Skeletal muscle satellite cell (primary cell): ENCODE measurements around the gene CEP44.
A peak's percentile ranks its signal among the peaks of the same experiment; 100 is the strongest.
"Not testable (repeated sequence)": the region's sequence is repeated elsewhere in the genome, so short reads cannot be mapped to it uniquely, and the experiment has no call there.

Experiments
- H3K27me3 ChIP-seq: 2 replicates; pipeline ENCODE4 v1.7.0; 2013; ENCODE audit warnings: low read length; ENCODE audit not compliant: control insufficient read depth, insufficient read depth
- H3K36me3 ChIP-seq: 2 replicates; pipeline ENCODE4 v1.7.0; 2013; ENCODE audit warnings: mild to moderate bottlenecking, control low read depth, low read length; ENCODE audit not compliant: insufficient read depth
- H3K4me1 ChIP-seq: 2 replicates; pipeline ENCODE4 v1.7.0; 2013; ENCODE audit warnings: low read length; ENCODE audit not compliant: control insufficient read depth, insufficient read depth
- H3K4me2 ChIP-seq: 2 replicates; pipeline ENCODE4 v1.7.0; 2013; ENCODE audit warnings: mild to moderate bottlenecking, low read length
- H3K4me3 ChIP-seq: 2 replicates; pipeline ENCODE4 v1.7.0; 2013; ENCODE audit warnings: low read length
- H3K9ac ChIP-seq: 2 replicates; pipeline ENCODE4 v1.7.0; 2013; ENCODE audit warnings: mild to moderate bottlenecking, low read depth, low read length, moderate library complexity
- H3K9me3 ChIP-seq: replicated peaks from 2 replicates; pipeline ENCODE4 v1.7.0; 2013; ENCODE audit warnings: mild to moderate bottlenecking, control low read depth, low read length

The CEP44 gene

GRCh38 chr4:174279433-174280155, 4.1 kb upstream of the CEP44 start:
- Histone ChIP-seq H3K9ac (no peak overlapping the region), H3K4me3 (no peak overlapping the region), H3K36me3 (no peaks in the 10 kb centered on the region), H3K9me3 (no peaks in the 10 kb centered on the region), H3K4me2 (no peak overlapping the region), H3K4me1 (peaks cover 7% of the 10 kb centered on the region), H3K27me3 (no peaks in the 10 kb centered on the region)

GRCh38 chr4:174281182-174281737, 2.5 kb upstream of the CEP44 start:
- Histone ChIP-seq H3K9me3 (no peaks in the 10 kb centered on the region), H3K4me1 (peaks cover 17% of the 10 kb centered on the region), H3K4me3 (no peak overlapping the region), H3K9ac (no peak overlapping the region), H3K36me3 (no peaks in the 10 kb centered on the region), H3K27me3 (no peaks in the 10 kb centered on the region), H3K4me2 (peak overlapping the region; percentile 90)

- peak overlapping the region; percentile 98 for H3K9ac ChIP-seq
These were observed 1.8 kb upstream of the CEP44 start for GRCh38 chr4:174281901-174282300.

GRCh38 chr4:174282836-174283506, 740 bp upstream of the CEP44 start:
- H3K9me3 ChIP-seq, result no peaks in the 10 kb centered on the region
- H3K9ac ChIP-seq, result peak overlapping the region; percentile 98
- peak overlapping the region; percentile 90 for H3K4me2 ChIP-seq
- peak overlapping the region; percentile 79 for H3K4me3 ChIP-seq
- H3K27me3 ChIP-seq, result no peaks in the 10 kb centered on the region
- no peaks in the 10 kb centered on the region for H3K36me3 ChIP-seq
- H3K4me1 ChIP-seq, result peaks cover 17% of the 10 kb centered on the region

More at GRCh38 chr4:174281901-174282300, 1.8 kb upstream of the CEP44 start:
- peaks cover 17% of the 10 kb centered on the region for H3K4me1 ChIP-seq
- H3K27me3 ChIP-seq, result no peaks in the 10 kb centered on the region
- no peaks in the 10 kb centered on the region for H3K9me3 ChIP-seq
- H3K4me3 ChIP-seq, result peak overlapping the region; percentile 79
- no peaks in the 10 kb centered on the region for H3K36me3 ChIP-seq
- H3K4me2 ChIP-seq, result peak overlapping the region; percentile 90

GRCh38 chr4:174284487-174284886, 776 bp downstream of the CEP44 start:
- no peaks in the 10 kb centered on the region for H3K9me3 ChIP-seq
- H3K36me3 ChIP-seq, result no peaks in the 10 kb centered on the region
- H3K9ac ChIP-seq, result peak overlapping the region; percentile 98
- H3K4me2 ChIP-seq, result peak overlapping the region; percentile 90
- peaks cover 17% of the 10 kb centered on the region for H3K4me1 ChIP-seq
- H3K27me3 ChIP-seq, result no peaks in the 10 kb centered on the region
- H3K4me3 ChIP-seq, result peak overlapping the region; percentile 79

GRCh38 chr4:174286870-174287269, 3.2 kb downstream of the CEP44 start:
- H3K4me2 ChIP-seq, result no peak overlapping the region

GRCh38 chr4:174292473-174292872, 8.8 kb downstream of the CEP44 start:
- Histone ChIP-seq H3K27me3 (no peaks in the 10 kb centered on the region), H3K4me1 (no peaks in the 10 kb centered on the region), H3K9ac (no peak overlapping the region), H3K36me3 (no peaks in the 10 kb centered on the region), H3K9me3 (peaks cover 4% of the 10 kb centered on the region), H3K4me2 (no peak overlapping the region), H3K4me3 (no peak overlapping the region)

More at GRCh38 chr4:174286870-174287269, 3.2 kb downstream of the CEP44 start:
- no peaks in the 10 kb centered on the region for H3K27me3 ChIP-seq
- no peaks in the 10 kb centered on the region for H3K9me3 ChIP-seq
- H3K36me3 ChIP-seq, result no peaks in the 10 kb centered on the region
- H3K4me3 ChIP-seq, result no peak overlapping the region
- no peak overlapping the region for H3K9ac ChIP-seq
- H3K4me1 ChIP-seq, result peaks cover 13% of the 10 kb centered on the region

GRCh38 chr4:174294641-174295040, 10.9 kb downstream of the CEP44 start:
- not testable (repeated sequence) for H3K4me1 ChIP-seq, H3K36me3 ChIP-seq, H3K4me2 ChIP-seq, H3K4me3 ChIP-seq, H3K9me3 ChIP-seq, H3K9ac ChIP-seq, H3K27me3 ChIP-seq

- H3K36me3 ChIP-seq, H3K9ac ChIP-seq, H3K4me1 ChIP-seq, H3K27me3 ChIP-seq, H3K4me2 ChIP-seq, H3K4me3 ChIP-seq, H3K9me3 ChIP-seq: not testable (repeated sequence)
These were observed 11.4 kb downstream of the CEP44 start for GRCh38 chr4:174295142-174295541.

GRCh38 chr4:174303687-174304086, 20.0 kb downstream of the CEP44 start:
- H3K4me3 ChIP-seq, result no peak overlapping the region
- H3K4me2 ChIP-seq, result no peak overlapping the region
- H3K27me3 ChIP-seq, result no peaks in the 10 kb centered on the region
- H3K9me3 ChIP-seq, result no peaks in the 10 kb centered on the region
- no peak overlapping the region for H3K9ac ChIP-seq
- H3K4me1 ChIP-seq, result no peaks in the 10 kb centered on the region
- peaks cover 9% of the 10 kb centered on the region for H3K36me3 ChIP-seq

GRCh38 chr4:174304664-174305063, 21.0 kb downstream of the CEP44 start:
- Histone ChIP-seq H3K9ac (no peak overlapping the region), H3K4me2 (no peak overlapping the region), H3K4me3 (no peak overlapping the region), H3K27me3 (no peaks in the 10 kb centered on the region), H3K9me3 (no peaks in the 10 kb centered on the region), H3K4me1 (no peaks in the 10 kb centered on the region), H3K36me3 (peaks cover 13% of the 10 kb centered on the region)
